Left lung (tissue), 10 donors: Measurements from ENCODE around the gene KLHDC8B. TPM values are rescaled to one million over a fixed set of nuclear protein-coding genes. Genes with fewer than 3 reads are reported as not detected.

Experiments
- ATAC-seq: fragments of 200-7000 bp; cut with Tn5 transposase; one replicate; pipeline ENCODE4 v1.9.1; 2020; ENCODE audit warnings: moderate library complexity
- DNase-seq, 4 donors: peaks; one replicate each; pipeline ENCODE4 v3.0.0-alpha.2; 2013 to 2020
- H3K27ac ChIP-seq, 2 donors: fragments of 200-600 bp; sonication (generic) in 1 of 2; one replicate each; pipeline versions ENCODE4 v1.5.0 to v1.8.0; 2020 to 2021
- H3K27me3 ChIP-seq, 2 donors: fragments of 200-600 bp; sonication (generic) in 1 of 2; one replicate each; pipeline versions ENCODE4 v1.5.0 to v1.8.0; 2020 to 2021
- H3K36me3 ChIP-seq, 2 donors: fragments of 200-600 bp; sonication (generic) in 1 of 2; one replicate each; pipeline versions ENCODE4 v1.5.0 to v1.8.0; 2020 to 2021
- H3K4me1 ChIP-seq, 2 donors: fragments of 200-600 bp; one replicate each; pipeline ENCODE4 v1.8.0; 2021
- H3K4me3 ChIP-seq, 2 donors: fragments of 200-600 bp; sonication (generic) in 1 of 2; one replicate each; pipeline versions ENCODE4 v1.5.0 to v1.8.0; 2020 to 2021; ENCODE audit warnings: mild to moderate bottlenecking in 1 of 2
- H3K9me3 ChIP-seq, 2 donors: fragments of 200-600 bp; sonication (generic) in 1 of 2; one replicate each; pipeline versions ENCODE4 v1.5.0 to v1.8.0; 2020 to 2021
- CTCF ChIP-seq, 2 donors: fragments of 200-600 bp; sonication (generic) in 1 of 2; IDR thresholded peaks; one replicate each; pipeline versions ENCODE4 v1.5.0 to v1.8.0; 2021; ENCODE audit warnings: antibody characterized with exemption in 2 of 2
- intact Hi-C, 2 donors: fragments of 100-400 bp; cut with DNase I; formaldehyde crosslinking; loops; one replicate each; pipeline versions ENCODE4 v1.11.2 to v1.14.2; 2022
- polyA plus RNA-seq, 6 donors: library from polyadenylated mRNA; unstranded; fragments of 120-200 nt; gene quantifications; one replicate each; pipeline ENCODE4 v1.2.1, GENCODE V29; 2013; ENCODE audit not compliant: insufficient read length in 6 of 6
- total RNA-seq, 2 donors: library from RNA; stranded (reverse); fragmentation: NEBNext Ultra II Directional; extraction: Animal tissue kit (Norgen Biotek cat#: 25700); gene quantifications; one replicate each; pipeline ENCODE4 v1.2.1, GENCODE V29; 2021
- donor health status: DM: no; HTN: yes; CAD: no.
- donor health status: DM: no; HTN: no; CAD: no.

Gene KLHDC8B
- total and polyA plus RNA-seq, 8 donors: 31.2 to 51.7 (median 44.1) TPM

- no peaks in the 10 kb centered on the region for H3K9me3 ChIP-seq
- ATAC-seq (no peak), DNase-seq (peak in 2 of 4 donors; percentile 79 to 90)
- intact Hi-C loops: loop anchor here in 1 of 2 donors (10.0 kb wide), 1 partner anchor 122 kb away; no protein-coding TSS in a partner anchor
- peak overlapping the region in 1 of 2 donors; percentile 72 for H3K4me3 ChIP-seq
- peaks cover 15 to 37% of the 10 kb centered on the region in 2 donors for H3K4me1 ChIP-seq
- TF ChIP-seq CTCF (IDR thresholded peaks at IDR 0.05): no peak
- H3K27ac ChIP-seq: peak overlapping the region; percentile 30 to 76
- H3K27me3 ChIP-seq: no peaks in the 10 kb centered on the region
- H3K36me3 ChIP-seq: peaks cover 0 to 21% of the 10 kb centered on the region in 2 donors
Observed at GRCh38 chr3:49173116-49173791, 1.9 kb downstream of the KLHDC8B start.

- DNase-seq (peak in 2 of 4 donors; percentile 28 to 56), ATAC-seq (no peak)
- peak overlapping the region in 1 of 2 donors; percentile 76 for H3K27ac ChIP-seq
- no peaks in the 10 kb centered on the region for H3K27me3 ChIP-seq
- peaks cover 0 to 21% of the 10 kb centered on the region in 2 donors for H3K36me3 ChIP-seq
- no peak overlapping the region for H3K4me3 ChIP-seq
- TF ChIP-seq CTCF (IDR thresholded peaks at IDR 0.05): no peak
- intact Hi-C loops: loop anchor here in 1 of 2 donors (10.0 kb wide), 1 partner anchor 121 kb away; no protein-coding TSS in a partner anchor
- H3K9me3 ChIP-seq: no peaks in the 10 kb centered on the region
- peaks cover 15 to 37% of the 10 kb centered on the region in 2 donors for H3K4me1 ChIP-seq
Observed at GRCh38 chr3:49173792-49174170, 2.4 kb downstream of the KLHDC8B start.

DNA sequence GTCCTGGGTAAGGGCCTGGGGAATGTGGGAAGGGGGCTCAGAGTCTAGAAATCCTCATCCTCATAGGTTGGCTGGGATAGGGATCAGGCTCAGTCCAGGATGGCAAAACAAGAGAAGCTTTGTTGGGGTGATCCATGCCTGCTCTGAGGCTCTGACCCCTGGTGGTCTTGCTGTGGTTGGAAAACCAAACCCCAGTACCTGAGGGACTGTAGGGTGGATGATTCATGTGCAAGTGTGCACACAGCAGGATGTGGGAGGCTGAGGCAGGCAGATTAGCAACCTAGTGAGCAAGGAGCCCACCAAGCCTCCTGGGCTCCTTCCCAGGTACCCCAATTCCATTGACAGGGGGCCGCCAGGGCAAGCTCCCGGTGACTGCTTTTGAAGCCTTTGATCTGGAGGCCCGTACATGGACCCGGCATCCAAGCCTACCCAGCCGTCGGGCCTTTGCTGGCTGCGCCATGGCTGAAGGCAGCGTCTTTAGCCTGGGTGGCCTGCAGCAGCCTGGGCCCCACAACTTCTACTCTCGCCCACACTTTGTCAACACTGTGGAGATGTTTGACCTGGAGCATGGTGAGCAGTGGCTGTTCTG is 3.1 kb downstream of the KLHDC8B start:
- ATAC-seq (no peak), DNase-seq (peak in 1 of 4 donors; percentile 56)
- intact Hi-C loops: loop anchor here in 1 of 2 donors (10.0 kb wide), 1 partner anchor 120 kb away; no protein-coding TSS in a partner anchor
- TF ChIP-seq CTCF (IDR thresholded peaks at IDR 0.05): no peak
- Histone ChIP-seq H3K4me3 (no peak overlapping the region), H3K9me3 (no peaks in the 10 kb centered on the region), H3K4me1 (peaks cover 15 to 37% of the 10 kb centered on the region in 2 donors), H3K36me3 (peaks cover 0 to 21% of the 10 kb centered on the region in 2 donors), H3K27ac (no peak overlapping the region), H3K27me3 (no peaks in the 10 kb centered on the region)

DNA sequence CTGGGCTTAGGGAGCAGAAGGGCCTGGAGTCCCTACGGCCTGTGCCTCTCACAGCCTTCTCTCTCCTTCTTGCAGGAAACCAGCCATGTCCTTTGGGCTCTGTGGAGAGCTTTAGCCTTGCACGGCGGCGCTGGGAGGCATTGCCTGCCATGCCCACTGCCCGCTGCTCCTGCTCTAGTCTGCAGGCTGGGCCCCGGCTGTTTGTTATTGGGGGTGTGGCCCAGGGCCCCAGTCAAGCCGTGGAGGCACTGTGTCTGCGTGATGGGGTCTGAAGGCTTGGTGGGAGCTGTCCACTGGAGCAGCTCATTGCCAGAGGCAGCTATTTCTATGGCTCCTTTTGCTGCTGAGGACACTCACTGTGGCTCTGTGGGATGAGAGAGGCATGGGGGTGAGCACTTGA is 4.1 kb downstream of the KLHDC8B start:
- no peak for ATAC-seq
- Histone ChIP-seq H3K36me3 (peaks cover 0 to 21% of the 10 kb centered on the region in 2 donors), H3K27me3 (no peaks in the 10 kb centered on the region), H3K4me1 (peaks cover 15 to 34% of the 10 kb centered on the region in 2 donors), H3K27ac (no peak overlapping the region), H3K9me3 (no peaks in the 10 kb centered on the region), H3K4me3 (no peak overlapping the region)
- intact Hi-C loops: loop anchor here in 1 of 2 donors (10.0 kb wide), 1 partner anchor 119 kb away; no protein-coding TSS in a partner anchor
- TF ChIP-seq CTCF (IDR thresholded peaks at IDR 0.05): no peak
- DNase-seq: no peak

DNA sequence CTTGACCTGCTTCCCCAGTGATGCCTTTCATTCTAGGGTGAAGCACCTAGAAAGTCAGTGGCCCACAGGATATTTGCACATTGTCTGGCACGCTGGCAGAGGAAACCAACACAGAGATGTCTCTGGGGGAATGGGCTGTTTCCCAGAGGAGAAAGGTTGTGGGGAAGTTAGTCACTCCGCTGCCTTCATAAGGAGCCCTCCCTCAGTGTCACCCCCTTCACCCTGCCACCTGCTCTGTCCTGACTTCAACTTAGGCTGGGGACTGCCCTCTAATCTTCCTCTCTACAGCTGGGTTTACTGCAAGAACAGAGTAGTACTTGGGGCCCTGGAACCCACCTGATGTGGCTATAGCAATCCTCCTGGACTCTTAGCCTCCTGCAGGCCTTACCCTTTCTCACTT is 5.7 kb downstream of the KLHDC8B start:
- DNase-seq (no peak), ATAC-seq (no peak)
- Histone ChIP-seq H3K4me3 (no peak overlapping the region), H3K27ac (no peak overlapping the region), H3K9me3 (no peaks in the 10 kb centered on the region), H3K27me3 (no peaks in the 10 kb centered on the region), H3K36me3 (peaks cover 0 to 21% of the 10 kb centered on the region in 2 donors), H3K4me1 (peaks cover 14 to 22% of the 10 kb centered on the region in 2 donors)
- intact Hi-C loops: loop anchor here in 1 of 2 donors (10.0 kb wide), 1 partner anchor 118 kb away; no protein-coding TSS in a partner anchor
- no peak for TF ChIP-seq CTCF (IDR thresholded peaks at IDR 0.05)
